Uterus (tissue), 4 donors: ENCODE results near the gene KRT31. TPM values are rescaled to one million over a fixed set of nuclear protein-coding genes. Genes with fewer than 3 reads are reported as not detected.
A peak's percentile ranks its signal among the peaks of the same experiment; 100 is the strongest.
"Not testable (repeated sequence)": the region's sequence is repeated elsewhere in the genome, so short reads cannot be mapped to it uniquely, and the experiment has no call there.

ENCODE experiments used
- DNase-seq, 2 donors: peaks; one replicate each; pipeline ENCODE4 v3.0.0-alpha.2; 2019 to 2020
- H3K27ac ChIP-seq, 2 donors: fragments of 200-600 bp; sonication (generic); 1 replicate in 1 of 2; 2 replicates in 1 of 2; pipeline ENCODE4 v1.5.1; 2016 to 2018
- H3K27me3 ChIP-seq, 2 donors: fragments of 200-600 bp; sonication (generic); one replicate each; pipeline ENCODE4 v1.5.1; 2018 to 2019; ENCODE audit warnings: control low read depth in 1 of 2
- H3K36me3 ChIP-seq, 2 donors: fragments of 200-600 bp; sonication (generic); one replicate each; pipeline ENCODE4 v1.5.1; 2019; ENCODE audit warnings: control low read depth in 1 of 2
- H3K4me1 ChIP-seq, 2 donors: fragments of 200-600 bp; sonication (generic); one replicate each; pipeline ENCODE4 v1.5.1; 2018 to 2019; ENCODE audit warnings: control low read depth in 1 of 2
- H3K4me3 ChIP-seq, 2 donors: fragments of 200-600 bp; sonication (generic); 1 replicate in 1 of 2; 2 replicates in 1 of 2; pipeline ENCODE4 v1.5.1; 2018 to 2019; ENCODE audit warnings: mild to moderate bottlenecking in 1 of 2
- H3K9me3 ChIP-seq, 2 donors: fragments of 200-600 bp; sonication (generic); one replicate each; pipeline ENCODE4 v1.5.1; 2019; ENCODE audit warnings: control low read depth in 1 of 2
- CTCF ChIP-seq, 4 experiments: fragments of 200-600 bp in 2 of 4; fragments of 450-650 bp in 2 of 4; sonication (generic) in 2 of 4; IDR thresholded peaks; one replicate each; pipeline ENCODE4 v1.5.1; 2016 to 2019; ENCODE audit warnings: antibody characterized with exemption in 4 of 4, mild to moderate bottlenecking in 2 of 4, moderate library complexity in 1 of 4
- POLR2A ChIP-seq, 2 donors: fragments of 450-650 bp; IDR thresholded peaks; one replicate each; pipeline ENCODE4 v1.6.1; 2016; ENCODE audit warnings: antibody characterized with exemption in 2 of 2, mild to moderate bottlenecking in 1 of 2, moderate library complexity in 1 of 2
- intact Hi-C: fragments of 100-400 bp; cut with DNase I; formaldehyde crosslinking; loops from one replicate; pipeline ENCODE4 v1.15.1; 2023; ENCODE audit warnings: low total_unique reads
- total RNA-seq, 4 donors: library from RNA; depleted of rRNA in 3 of 4; stranded (reverse); fragments of >200 nt in 3 of 4; gene quantifications; one replicate each; pipeline versions ENCODE4 v1.1.0 to v1.2.4, GENCODE V29; 2014 to 2023
- donor health status: DM: yes; HTN: yes; CAD: no.

The KRT31 gene
- total RNA-seq, 4 donors from 2014 or later: not detected

- no peak overlapping the region for H3K27ac ChIP-seq
- TF ChIP-seq POLR2A (IDR thresholded peaks at IDR 0.05) (no peak), CTCF (IDR thresholded peaks at IDR 0.05) (no peak)
- intact Hi-C loops: no loop called here
- no peaks in the 10 kb centered on the region for H3K9me3 ChIP-seq
- no peaks in the 10 kb centered on the region for H3K27me3 ChIP-seq
- no peak overlapping the region for H3K4me3 ChIP-seq
- H3K4me1 ChIP-seq: no peaks in the 10 kb centered on the region
- no peaks in the 10 kb centered on the region for H3K36me3 ChIP-seq
- DNase-seq: peak in 1 of 2 donors; percentile 49
Observed at GRCh38 chr17:41404024-41404671, 6.7 kb upstream of the KRT31 start.

GRCh38 chr17:41403404-41404023 lies 6.1 kb upstream of the KRT31 start:
- Histone ChIP-seq H3K27ac (no peak overlapping the region), H3K36me3 (no peaks in the 10 kb centered on the region), H3K4me3 (no peak overlapping the region), H3K4me1 (no peaks in the 10 kb centered on the region), H3K27me3 (no peaks in the 10 kb centered on the region), H3K9me3 (no peaks in the 10 kb centered on the region)
- intact Hi-C loops: no loop called here
- DNase-seq: no peak
- TF ChIP-seq CTCF (IDR thresholded peaks at IDR 0.05) (no peak), POLR2A (IDR thresholded peaks at IDR 0.05) (no peak)

DNA sequence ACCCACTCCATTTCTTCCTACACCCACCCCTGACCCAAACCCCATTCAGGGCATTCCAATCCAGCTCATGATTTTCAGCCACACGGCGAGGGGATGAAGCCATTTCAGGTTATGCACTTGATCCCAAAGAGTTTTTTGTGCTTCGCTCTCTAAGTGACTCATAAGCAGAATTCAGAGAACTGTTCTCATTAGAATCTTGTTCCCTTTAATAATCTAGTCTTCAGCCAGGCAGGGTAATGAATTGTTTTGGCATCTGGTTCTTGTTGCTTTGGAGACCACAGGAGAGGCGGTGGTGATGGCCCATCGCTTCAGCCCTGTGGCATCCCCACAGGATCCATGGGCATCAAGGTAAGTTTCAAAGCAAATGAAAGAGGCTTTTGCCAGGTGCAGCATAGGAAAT lies 4.8 kb upstream of the KRT31 start:
- intact Hi-C loops: no loop called here
- DNase-seq: no peak
- peak overlapping the region in 1 of 2 donors; percentile 25 for H3K27ac ChIP-seq
- H3K4me3 ChIP-seq: no peak overlapping the region
- no peaks in the 10 kb centered on the region for H3K4me1 ChIP-seq
- no peaks in the 10 kb centered on the region for H3K36me3 ChIP-seq
- TF ChIP-seq CTCF (IDR thresholded peaks at IDR 0.05) (no peak), POLR2A (IDR thresholded peaks at IDR 0.05) (no peak)
- no peaks in the 10 kb centered on the region for H3K27me3 ChIP-seq
- H3K9me3 ChIP-seq: no peaks in the 10 kb centered on the region

GRCh38 chr17:41396340-41396739 lies 1.1 kb downstream of the KRT31 start:
- no peaks in the 10 kb centered on the region for H3K36me3 ChIP-seq
- H3K4me1 ChIP-seq: no peaks in the 10 kb centered on the region
- DNase-seq: no peak
- intact Hi-C loops: no loop called here
- H3K27ac ChIP-seq: no peak overlapping the region
- no peaks in the 10 kb centered on the region for H3K27me3 ChIP-seq
- H3K4me3 ChIP-seq: no peak overlapping the region
- TF ChIP-seq POLR2A (IDR thresholded peaks at IDR 0.05) (no peak), CTCF (IDR thresholded peaks at IDR 0.05) (no peak)
- H3K9me3 ChIP-seq: no peaks in the 10 kb centered on the region

DNA sequence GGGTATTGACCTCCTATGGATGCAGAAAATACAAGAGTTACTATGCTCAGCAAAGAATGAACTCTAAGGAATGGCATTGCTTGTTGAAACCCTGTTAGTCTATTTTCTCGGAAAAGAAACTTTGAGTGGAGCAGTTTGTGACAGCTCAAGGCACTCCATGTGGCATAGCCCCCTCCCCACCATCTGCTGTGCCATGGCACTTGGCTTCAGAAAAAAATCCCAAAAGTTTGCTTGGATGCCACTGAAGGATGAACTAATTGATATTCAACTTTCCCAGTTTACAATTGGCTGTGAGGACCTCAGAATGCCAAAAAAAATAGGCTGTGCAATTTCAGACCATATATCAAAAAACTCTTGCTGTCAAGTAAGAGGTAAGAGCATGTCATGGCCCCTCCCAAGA lies 1.8 kb downstream of the KRT31 start:
- Histone ChIP-seq H3K27ac (no peak overlapping the region), H3K4me3 (no peak overlapping the region), H3K4me1 (no peaks in the 10 kb centered on the region), H3K27me3 (no peaks in the 10 kb centered on the region), H3K9me3 (no peaks in the 10 kb centered on the region), H3K36me3 (no peaks in the 10 kb centered on the region)
- TF ChIP-seq POLR2A (IDR thresholded peaks at IDR 0.05) (no peak), CTCF (IDR thresholded peaks at IDR 0.05) (no peak)
- DNase-seq: no peak
- intact Hi-C loops: no loop called here

- H3K4me1 ChIP-seq, H3K4me3 ChIP-seq, H3K36me3 ChIP-seq, H3K9me3 ChIP-seq, DNase-seq, H3K27me3 ChIP-seq, intact Hi-C loops, H3K27ac ChIP-seq: not testable (repeated sequence)
Observed at GRCh38 chr17:41395044-41395443, 2.4 kb downstream of the KRT31 start.
